Measurements from ENCODE around the gene HMCN2.

- TF ChIP-seq EZH2 (IDR thresholded peaks at IDR 0.05; ENCODE audit: low read depth) (no peak), CTCF (conservative IDR thresholded peaks at IDR 0.05) (no peak)
These were observed 179.1 kb downstream of the HMCN2 start, which contains the start of gene ASS1 for GRCh38 chr9:130444565-130445221.
